Memory B cell (primary cell): Measurements from ENCODE around the gene WDFY3.

Source experiments
- ATAC-seq: fragments of 150-1000 bp; cut with Tn5 transposase; 2 replicates; pipeline ENCODE4 v1.10.0; 2021; ENCODE audit warnings: low read depth, mild to moderate bottlenecking, moderate library complexity
- DNase-seq, 2 donors: peaks; one replicate each; pipeline ENCODE4 v3.0.0; 2022; ENCODE audit warnings: low spot score in 2 of 2
- H3K27ac Mint-ChIP-seq: one replicate; pipeline ENCODE4 v1.8.0; 2022; ENCODE audit warnings: mild to moderate bottlenecking, moderate library complexity, mixed read lengths
- H3K27me3 Mint-ChIP-seq: one replicate; pipeline ENCODE4 v1.8.0; 2022; ENCODE audit warnings: mixed read lengths
- H3K36me3 Mint-ChIP-seq: one replicate; pipeline ENCODE4 v1.8.0; 2022; ENCODE audit warnings: mild to moderate bottlenecking, mixed read lengths
- H3K4me1 Mint-ChIP-seq: one replicate; pipeline ENCODE4 v1.8.0; 2022; ENCODE audit warnings: mixed read lengths
- H3K4me3 Mint-ChIP-seq: one replicate; pipeline ENCODE4 v1.8.0; 2022; ENCODE audit warnings: mild to moderate bottlenecking, moderate library complexity, mixed read lengths
- H3K9me3 Mint-ChIP-seq: one replicate; pipeline ENCODE4 v1.8.0; 2022; ENCODE audit warnings: mixed read lengths

WDFY3 gene

DNA sequence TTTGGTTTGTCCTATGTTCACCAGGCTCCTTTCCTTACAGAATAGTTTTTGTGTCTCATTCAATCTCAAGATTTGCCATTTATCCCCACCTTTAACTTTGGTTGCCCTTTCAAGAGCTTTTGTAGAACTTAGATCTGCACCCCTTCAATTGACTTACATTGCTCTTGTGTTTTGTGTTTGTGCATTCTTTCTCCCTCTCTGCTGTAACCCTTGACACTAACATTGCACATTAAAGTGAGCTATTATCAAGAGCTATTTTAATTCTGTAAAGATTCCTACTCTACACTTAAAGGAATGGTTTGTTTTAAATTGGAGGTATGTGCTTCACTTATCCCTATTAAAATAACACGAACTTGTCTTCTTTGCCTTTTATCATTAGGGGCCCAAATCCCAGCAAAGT lies 318.3 kb downstream of the WDFY3 start:
- ATAC-seq (no peak), DNase-seq (no peak)
- H3K4me3 Mint-ChIP-seq: no peak overlapping the region
- no peaks in the 10 kb centered on the region for H3K9me3 Mint-ChIP-seq
- no peaks in the 10 kb centered on the region for H3K36me3 Mint-ChIP-seq
- H3K27me3 Mint-ChIP-seq: no peaks in the 10 kb centered on the region
- H3K27ac Mint-ChIP-seq: no peak overlapping the region
- H3K4me1 Mint-ChIP-seq: no peaks in the 10 kb centered on the region

DNA sequence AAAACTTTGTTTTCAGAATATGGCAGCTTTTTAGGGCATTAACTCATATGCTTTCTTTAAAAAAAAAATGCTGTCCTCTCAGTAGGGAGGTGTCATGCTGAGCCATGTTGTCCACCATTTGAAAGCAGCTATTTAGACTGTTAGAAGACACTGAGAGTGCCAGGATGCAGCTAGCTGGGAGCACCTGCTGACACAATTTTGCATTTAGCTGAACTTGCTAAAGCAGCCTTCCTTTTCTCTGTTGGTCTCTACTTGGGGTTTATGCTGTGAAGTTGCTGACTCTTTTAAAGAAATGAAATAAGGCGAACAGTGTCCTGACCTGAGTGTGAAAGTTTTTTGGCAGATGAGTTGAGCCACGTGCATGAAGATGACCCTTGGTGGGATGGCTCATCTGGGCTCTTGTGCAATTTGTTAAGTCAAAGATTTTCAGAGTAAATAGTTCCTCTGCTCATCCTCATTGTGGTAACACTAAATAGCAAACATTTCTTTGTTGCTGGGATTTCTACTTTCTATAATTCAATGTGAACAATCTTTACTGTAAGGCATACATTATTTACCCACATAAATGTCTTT lies 319.1 kb downstream of the WDFY3 start:
- no peak overlapping the region for H3K27ac Mint-ChIP-seq
- H3K4me3 Mint-ChIP-seq: no peak overlapping the region
- no peaks in the 10 kb centered on the region for H3K4me1 Mint-ChIP-seq
- no peak for DNase-seq
- ATAC-seq: no peak
- H3K36me3 Mint-ChIP-seq: no peaks in the 10 kb centered on the region
- no peaks in the 10 kb centered on the region for H3K9me3 Mint-ChIP-seq
- no peaks in the 10 kb centered on the region for H3K27me3 Mint-ChIP-seq

DNA sequence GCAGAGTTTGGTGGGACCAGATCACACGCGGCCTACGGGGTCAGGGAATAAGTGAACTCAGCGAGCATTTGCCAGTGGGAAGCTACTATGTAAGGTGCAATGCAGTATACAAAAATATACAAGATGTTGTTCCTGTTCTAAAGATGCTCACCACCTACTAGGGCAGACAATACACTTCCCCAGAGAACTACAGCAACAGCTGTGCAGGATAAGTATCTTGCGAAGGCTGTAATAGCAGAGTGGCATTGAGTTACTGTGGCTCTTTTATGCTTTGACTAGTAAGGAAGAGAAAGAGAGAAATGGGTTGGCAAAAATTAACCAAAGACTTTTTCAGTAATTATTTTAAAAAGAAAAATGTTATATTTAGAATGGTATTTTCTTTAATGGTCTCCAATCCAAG lies 322.4 kb downstream of the WDFY3 start:
- no peak overlapping the region for H3K4me3 Mint-ChIP-seq
- H3K36me3 Mint-ChIP-seq: no peaks in the 10 kb centered on the region
- no peak overlapping the region for H3K27ac Mint-ChIP-seq
- no peaks in the 10 kb centered on the region for H3K9me3 Mint-ChIP-seq
- ATAC-seq (no peak), DNase-seq (no peak)
- no peaks in the 10 kb centered on the region for H3K4me1 Mint-ChIP-seq
- H3K27me3 Mint-ChIP-seq: no peaks in the 10 kb centered on the region

DNA sequence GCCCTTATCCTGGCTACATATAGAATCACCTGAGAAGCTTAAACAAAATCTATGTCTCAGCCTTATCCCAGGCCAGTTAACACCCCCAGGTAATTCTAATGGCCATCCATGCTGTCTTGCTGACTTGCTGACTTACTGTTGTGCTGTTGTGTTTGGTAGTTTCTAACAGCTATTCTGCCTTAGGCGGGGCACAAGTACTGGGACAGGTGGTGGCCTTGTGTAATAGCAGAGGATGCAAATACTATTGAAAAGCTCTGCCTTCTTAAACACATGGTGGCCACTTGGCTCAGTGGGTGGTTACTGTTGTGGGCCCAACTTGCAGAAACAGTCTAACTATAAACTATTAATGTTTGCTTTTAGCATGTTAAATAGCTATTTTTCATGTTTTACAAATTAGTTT lies 327.3 kb downstream of the WDFY3 start:
- Mint-ChIP-seq H3K27me3 (peaks cover 2% of the 10 kb centered on the region), H3K36me3 (peaks cover 2% of the 10 kb centered on the region), H3K9me3 (peaks cover 2% of the 10 kb centered on the region), H3K27ac (no peak overlapping the region), H3K4me3 (no peak overlapping the region), H3K4me1 (no peaks in the 10 kb centered on the region)
- ATAC-seq (no peak), DNase-seq (no peak)

DNA sequence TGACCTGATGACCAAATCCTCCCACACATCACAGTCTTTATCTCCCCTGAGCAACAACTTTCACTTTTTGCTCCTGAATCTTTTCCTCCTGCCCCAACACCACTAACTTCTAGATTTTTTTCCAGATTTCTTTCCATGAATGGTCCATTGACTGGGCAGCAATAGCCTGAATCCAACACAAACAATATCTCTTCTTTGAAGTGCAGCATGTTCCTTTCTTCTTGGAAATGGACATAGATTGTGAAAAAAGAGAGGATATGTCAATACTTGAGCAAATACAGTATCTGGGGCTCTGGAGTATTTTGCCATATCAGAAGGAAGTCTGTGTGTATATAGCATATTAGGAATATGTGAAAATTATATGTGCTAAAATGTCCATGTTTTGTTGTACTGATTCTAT lies 328.4 kb downstream of the WDFY3 start:
- H3K36me3 Mint-ChIP-seq: peaks cover 2% of the 10 kb centered on the region
- no peak overlapping the region for H3K27ac Mint-ChIP-seq
- H3K4me1 Mint-ChIP-seq: no peaks in the 10 kb centered on the region
- peaks cover 2% of the 10 kb centered on the region for H3K9me3 Mint-ChIP-seq
- peaks cover 2% of the 10 kb centered on the region for H3K27me3 Mint-ChIP-seq
- H3K4me3 Mint-ChIP-seq: no peak overlapping the region
- no peak for ATAC-seq
- no peak for DNase-seq

DNA sequence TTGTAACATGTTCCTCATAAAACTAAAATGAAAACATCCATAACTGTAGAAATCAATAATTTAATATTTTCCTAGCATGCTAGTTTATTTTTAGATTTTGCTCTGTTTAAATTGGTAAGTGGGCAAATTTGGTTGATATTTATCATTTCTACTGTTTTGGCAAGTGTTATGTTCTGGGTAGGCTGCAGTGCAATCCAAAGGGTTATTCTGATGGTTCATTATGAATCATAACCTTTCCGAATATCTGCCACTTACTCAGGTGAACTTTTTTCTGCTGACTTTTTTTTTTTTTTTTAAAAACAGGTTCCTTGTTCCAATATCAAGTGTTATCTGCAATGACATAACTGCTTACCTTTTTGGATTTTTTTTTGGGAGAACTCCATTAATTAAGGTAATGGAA lies 331.5 kb downstream of the WDFY3 start:
- no peaks in the 10 kb centered on the region for H3K4me1 Mint-ChIP-seq
- H3K27ac Mint-ChIP-seq: no peak overlapping the region
- H3K27me3 Mint-ChIP-seq: peaks cover 2% of the 10 kb centered on the region
- H3K4me3 Mint-ChIP-seq: no peak overlapping the region
- H3K9me3 Mint-ChIP-seq: peaks cover 2% of the 10 kb centered on the region
- DNase-seq (no peak), ATAC-seq (no peak)
- H3K36me3 Mint-ChIP-seq: peaks cover 2% of the 10 kb centered on the region

DNA sequence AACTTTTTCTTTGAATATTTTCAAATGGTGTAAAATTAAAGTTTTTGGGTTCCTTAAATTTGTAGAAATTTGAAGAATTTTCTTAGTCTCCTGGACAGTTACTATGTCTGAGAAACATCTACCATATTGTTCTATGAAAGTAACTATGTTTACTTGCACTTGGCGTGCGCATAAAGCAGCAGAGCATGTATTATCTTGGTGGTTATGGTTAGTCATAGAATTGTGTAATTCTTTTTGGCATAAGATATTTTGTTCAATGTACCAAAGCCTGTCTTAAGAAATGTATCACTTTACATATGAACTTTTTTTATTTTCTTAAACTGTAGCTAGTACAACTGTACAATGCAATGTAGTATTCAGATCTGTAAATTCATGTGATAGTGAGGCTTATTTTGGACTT lies 334.4 kb downstream of the WDFY3 start:
- Mint-ChIP-seq H3K27ac (no peak overlapping the region), H3K27me3 (peaks cover 2% of the 10 kb centered on the region), H3K4me1 (no peaks in the 10 kb centered on the region), H3K36me3 (peaks cover 2% of the 10 kb centered on the region), H3K4me3 (no peak overlapping the region), H3K9me3 (peaks cover 2% of the 10 kb centered on the region)
- ATAC-seq (no peak), DNase-seq (no peak)

DNA sequence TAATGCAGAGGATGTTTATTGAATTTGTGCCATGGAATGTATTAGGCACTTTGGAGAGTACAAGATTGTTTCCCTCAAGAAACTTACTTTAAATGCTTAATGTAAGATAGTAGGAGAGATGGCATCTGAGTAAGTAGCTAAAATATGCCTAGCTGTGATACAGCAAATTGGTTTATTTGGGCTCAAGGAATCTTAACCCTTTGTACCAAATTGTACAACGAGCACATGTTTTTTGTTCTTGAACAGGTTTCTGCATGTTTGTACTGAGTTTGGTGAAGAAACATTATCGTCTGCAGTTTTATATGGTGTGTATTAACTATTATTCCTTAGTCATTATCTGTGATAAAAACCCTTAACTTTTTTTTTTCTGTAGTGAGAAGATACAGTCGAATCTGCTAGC lies 334.9 kb downstream of the WDFY3 start:
- Mint-ChIP-seq H3K9me3 (peaks cover 2% of the 10 kb centered on the region), H3K4me1 (no peaks in the 10 kb centered on the region), H3K36me3 (peaks cover 2% of the 10 kb centered on the region), H3K27me3 (peaks cover 2% of the 10 kb centered on the region), H3K27ac (no peak overlapping the region), H3K4me3 (no peak overlapping the region)
- DNase-seq: no peak
- no peak for ATAC-seq

DNA sequence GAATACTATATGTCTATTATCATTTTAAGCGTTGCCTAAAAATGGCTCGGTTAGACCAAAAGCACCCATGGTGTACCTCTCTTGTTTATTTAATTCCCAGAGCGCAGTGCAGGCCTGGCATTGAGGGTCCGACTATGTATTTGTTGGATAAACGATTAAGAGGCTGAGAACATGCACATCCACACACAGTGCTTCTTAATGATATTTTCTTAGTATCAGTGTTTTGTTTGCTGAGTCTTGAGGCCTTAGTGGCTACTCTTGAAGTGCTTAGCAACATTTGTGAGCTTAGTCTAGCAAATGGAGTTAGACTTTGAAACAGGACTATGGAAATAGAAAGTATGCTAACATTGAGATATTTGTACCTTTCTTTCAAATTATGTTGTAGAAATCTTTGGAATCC lies 339.8 kb downstream of the WDFY3 start:
- Mint-ChIP-seq H3K27me3 (no peaks in the 10 kb centered on the region), H3K4me3 (no peak overlapping the region), H3K9me3 (no peaks in the 10 kb centered on the region), H3K36me3 (no peaks in the 10 kb centered on the region), H3K4me1 (peaks cover 7% of the 10 kb centered on the region), H3K27ac (no peak overlapping the region)
- ATAC-seq (no peak), DNase-seq (no peak)

DNA sequence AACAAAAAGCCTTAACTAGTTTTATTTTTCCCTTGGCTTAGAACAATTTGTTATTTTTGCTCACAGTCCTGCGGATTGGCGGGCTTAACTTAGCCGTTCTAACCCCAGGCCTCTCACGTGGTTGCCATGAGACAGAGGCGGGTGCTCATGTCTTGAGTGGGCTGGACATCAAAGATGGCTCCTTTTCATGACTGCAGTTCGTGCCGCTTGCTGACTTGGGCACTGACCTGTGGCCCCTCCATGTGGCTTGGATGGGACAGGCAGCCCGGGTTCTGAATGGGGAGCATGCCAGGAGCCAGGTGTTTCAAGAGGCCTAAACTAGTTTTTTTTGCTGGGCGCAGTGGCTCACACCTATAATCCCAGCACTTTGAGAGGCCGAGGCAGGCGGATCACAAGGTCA lies 342.8 kb downstream of the WDFY3 start:
- Mint-ChIP-seq H3K36me3 (no peaks in the 10 kb centered on the region), H3K9me3 (no peaks in the 10 kb centered on the region), H3K27me3 (no peaks in the 10 kb centered on the region)

DNA sequence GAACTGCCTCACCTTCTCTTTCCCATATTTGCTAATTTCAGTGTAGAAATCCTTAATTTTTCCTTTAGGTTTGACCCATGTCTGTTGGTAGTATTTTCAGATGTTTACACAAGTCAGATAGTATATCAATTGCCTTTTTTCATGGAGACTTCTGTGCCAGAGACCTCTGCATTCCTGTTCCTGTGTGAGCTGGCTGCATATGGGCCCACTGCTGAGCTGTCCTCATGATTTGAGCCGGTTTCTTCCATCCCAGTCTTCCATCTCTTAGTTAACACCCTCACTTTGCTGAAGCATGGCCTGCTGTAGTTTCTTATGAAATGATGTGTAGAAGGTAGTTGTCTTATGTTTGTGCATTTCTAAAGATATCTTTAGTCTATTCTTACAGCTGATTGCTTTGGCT lies 343.5 kb downstream of the WDFY3 start:
- Mint-ChIP-seq H3K4me3 (no peak overlapping the region), H3K9me3 (no peaks in the 10 kb centered on the region), H3K27ac (no peak overlapping the region), H3K4me1 (peaks cover 7% of the 10 kb centered on the region), H3K27me3 (no peaks in the 10 kb centered on the region), H3K36me3 (no peaks in the 10 kb centered on the region)
- DNase-seq (no peak), ATAC-seq (no peak)

More for the DNA sequence above, 342.8 kb downstream of the WDFY3 start:
- no peak for DNase-seq
- no peak overlapping the region for H3K4me3 Mint-ChIP-seq
- peaks cover 7% of the 10 kb centered on the region for H3K4me1 Mint-ChIP-seq
- no peak for ATAC-seq
- no peak overlapping the region for H3K27ac Mint-ChIP-seq
